ENCODE measurements around the gene LPO. TPM values are rescaled to one million over a fixed set of nuclear protein-coding genes. Genes with fewer than 3 reads are reported as not detected.

LPO gene
- total and polyA plus RNA-seq, 2 donors (not counting 3 experiments of a cell fraction or from before 2014, with no cell fraction given): not detected

GRCh38 chr17:58269557-58270291 lies 31.3 kb downstream of the LPO start:
- Histone ChIP-seq H3K36me3 (ENCODE audit: control insufficient read depth in 2 of 2, extremely low read depth in 1 of 2, insufficient read depth in 2 of 2, low read length in 2 of 2) (no peaks in the 10 kb centered on the region), H3K4me3 (replicated peaks in 1 of 3; ENCODE audit: insufficient read depth in 1 of 3, low read depth in 1 of 3, low read length in 3 of 3) (no peak overlapping the region), H3K79me2 (ENCODE audit: control insufficient read depth, insufficient read depth, low read length) (no peaks in the 10 kb centered on the region), H2AFZ (ENCODE audit: low read depth, low read length) (no peak overlapping the region), H3K27me3 (ENCODE audit: control insufficient read depth in 2 of 2, insufficient read depth in 2 of 2, low read length in 2 of 2) (no peaks in the 10 kb centered on the region), H3K9me1 (replicated peaks; ENCODE audit: control insufficient read depth, extremely low read depth, insufficient read depth, low read length) (no peaks in the 10 kb centered on the region), H3K4me2 (ENCODE audit: insufficient read depth, low read length) (no peak overlapping the region), H3K4me1 (ENCODE audit: control insufficient read depth, extremely low read depth, insufficient read depth, low read length) (no peaks in the 10 kb centered on the region), H3K9ac (replicated peaks; ENCODE audit: extremely low read depth, insufficient read depth, low read length) (no peak overlapping the region), H3K9me3 (replicated peaks; ENCODE audit: control insufficient read depth, insufficient read depth, low read length) (no peaks in the 10 kb centered on the region), H4K20me1 (replicated peaks; ENCODE audit: control insufficient read depth, extremely low read depth, insufficient read depth, low read length) (no peaks in the 10 kb centered on the region), H3K27ac (ENCODE audit: insufficient read depth, low read depth, low read length) (no peak overlapping the region)
- DNase-seq (ENCODE audit: low read depth, low spot score) (no peak), FAIRE-seq (no peak)
- dilution Hi-C loops (cut with MboI; ENCODE audit: extremely low pct_ligation_motif_present, low sequenced_read_pairs): no loop called here
- ChIA-PET POLR2A (no interaction called here), CTCF (no interaction called here)
- intact Hi-C loops (cut with micrococcal nuclease): no loop called here
- TF ChIP-seq EZH2 (IDR thresholded peaks at IDR 0.05; ENCODE audit: borderline replicate concordance, low read depth, low read length, severe bottlenecking) (no peak), FOS (IDR thresholded peaks at IDR 0.05; ENCODE audit: borderline replicate concordance, insufficient read depth, low read length) (no peak), JUN (IDR thresholded peaks at IDR 0.05; ENCODE audit: borderline replicate concordance, insufficient read depth, insufficient read length, low read depth) (no peak), MAX (IDR thresholded peaks at IDR 0.05; ENCODE audit: insufficient read depth, insufficient read length) (no peak), MYC (IDR thresholded peaks at IDR 0.05; ENCODE audit: low read depth, low read length) (no peak), POLR2A (IDR thresholded peaks at IDR 0.05; ENCODE audit: low read depth, low read length) (no peak), POLR2AphosphoS5 (IDR thresholded peaks at IDR 0.05; ENCODE audit: insufficient read depth, low read depth, low read length) (no peak), GATA2 (IDR thresholded peaks at IDR 0.05; ENCODE audit: insufficient read depth, insufficient read length, low read depth, low read length) (no peak), CTCF (IDR thresholded peaks at IDR 0.05; ENCODE audit: extremely low read depth in 1 of 2, insufficient read depth in 1 of 2, low read depth in 1 of 2, low read length in 2 of 2) (no peak)
- BruUV-seq (replicated peaks): no TSS peak

Measured in endothelial cell of umbilical vein (primary cell).